Keratinocyte (primary cell): ENCODE data around the gene CRAMP1. TPM values are rescaled to one million over a fixed set of nuclear protein-coding genes. Genes with fewer than 3 reads are reported as not detected.

Experiments used
- DNase-seq: peaks from one replicate; pipeline ENCODE4 v3.0.0-alpha.2; 2011; ENCODE audit warnings: low read depth, missing footprints, low spot score
- FAIRE-seq: peaks from 2 replicates; lab custom pipeline; 2011; peaks lifted over from hg19 to GRCh38; lab: Jason Lieb, UNC
- H2AFZ ChIP-seq: 2 replicates; pipeline ENCODE4 v1.6.0; 2012; ENCODE audit warnings: low read length, control low read depth, inconsistent platforms; ENCODE audit not compliant: control insufficient read depth
- H3K27ac ChIP-seq: 2 replicates; pipeline ENCODE4 v1.5.1; 2011; ENCODE audit warnings: low read length; ENCODE audit not compliant: control insufficient read depth, insufficient read depth
- H3K27me3 ChIP-seq: 3 replicates; pipeline ENCODE4 v1.6.0; 2011; ENCODE audit warnings: low read length; ENCODE audit not compliant: control insufficient read depth, insufficient read depth; ENCODE audit errors: extremely low read depth
- H3K36me3 ChIP-seq, 2 experiments: 2 replicates in 1 of 2; 3 replicates in 1 of 2; pipeline ENCODE4 v1.5.1; 2011; ENCODE audit warnings: low read length in 2 of 2, mild to moderate bottlenecking in 1 of 2; ENCODE audit not compliant: control insufficient read depth in 2 of 2, insufficient read depth in 2 of 2; ENCODE audit errors: extremely low read depth in 1 of 2
- H3K4me1 ChIP-seq: 3 replicates; pipeline ENCODE4 v1.5.1; 2011; ENCODE audit warnings: low read length; ENCODE audit not compliant: control insufficient read depth, insufficient read depth; ENCODE audit errors: extremely low read depth
- H3K4me2 ChIP-seq: 3 replicates; pipeline ENCODE4 v1.6.0; 2011; ENCODE audit warnings: low read depth, low read length; ENCODE audit not compliant: control insufficient read depth, insufficient read depth; ENCODE audit errors: extremely low read depth
- H3K4me3 ChIP-seq, 3 experiments: fragments of 200-600 bp in 1 of 3; sonication (generic) in 1 of 3; 2 replicates in 2 of 3; 3 replicates in 1 of 3; pipeline ENCODE4 v1.5.1; 2011 to 2016; ENCODE audit warnings: low read length in 3 of 3, mild to moderate bottlenecking in 3 of 3, control low read depth in 2 of 3, inconsistent platforms in 1 of 3, low read depth in 1 of 3, mixed read lengths in 1 of 3, mixed run types in 1 of 3, moderate library complexity in 1 of 3; ENCODE audit not compliant: control insufficient read depth in 2 of 3, insufficient read depth in 2 of 3; ENCODE audit errors: extremely low read depth in 1 of 3
- H3K79me2 ChIP-seq: 2 replicates; pipeline ENCODE4 v1.6.0; 2012; ENCODE audit warnings: low read length; ENCODE audit not compliant: control insufficient read depth, insufficient read depth
- H3K9ac ChIP-seq: 3 replicates; pipeline ENCODE4 v1.6.0; 2011; ENCODE audit warnings: low read length; ENCODE audit not compliant: control insufficient read depth, insufficient read depth; ENCODE audit errors: extremely low read depth
- H3K9me1 ChIP-seq: 3 replicates; pipeline ENCODE4 v1.6.0; 2011; ENCODE audit warnings: low read length; ENCODE audit not compliant: control insufficient read depth, insufficient read depth; ENCODE audit errors: extremely low read depth
- H3K9me3 ChIP-seq: 2 replicates; pipeline ENCODE4 v1.5.1; 2012; ENCODE audit warnings: low read depth, low read length; ENCODE audit not compliant: control insufficient read depth
- H4K20me1 ChIP-seq: 3 replicates; pipeline ENCODE4 v1.6.0; 2011; ENCODE audit warnings: low read length; ENCODE audit not compliant: control insufficient read depth, insufficient read depth; ENCODE audit errors: extremely low read depth
- CTCF ChIP-seq, 3 experiments: IDR thresholded peaks in 1 of 3; conservative IDR thresholded peaks in 1 of 3; optimal IDR thresholded peaks in 1 of 3; 2 replicates in 2 of 3; 3 replicates in 1 of 3; pipeline versions ENCODE3 to v1.5.1; 2011; ENCODE audit warnings: low read length in 3 of 3, mild to moderate bottlenecking in 3 of 3, moderate library complexity in 2 of 3, control low read depth in 1 of 3, inconsistent platforms in 1 of 3; ENCODE audit not compliant: insufficient read depth in 2 of 3; ENCODE audit errors: extremely low read depth in 1 of 3
- EZH2 ChIP-seq: IDR thresholded peaks from one replicate; pipeline ENCODE4 v1.6.1; 2012; ENCODE audit warnings: inconsistent platforms, mild to moderate bottlenecking, low read length, moderate library complexity
- dilution Hi-C: fragments of 300-500 bp; cut with MboI; formaldehyde crosslinking; loops from one replicate; pipeline ENCODE4 v1.7.0; 2020; ENCODE audit warnings: low sequenced_read_pairs; ENCODE audit not compliant: extremely low pct_ligation_motif_present
- polyA plus RNA-seq, 5 experiments: library from polyadenylated mRNA; depleted of rRNA in 3 of 5; stranded (reverse) in 3 of 5; stranded (forward) in 1 of 5; unstranded in 1 of 5; fragments of >200 nt; gene quantifications; 1 replicate in 1 of 5; 2 replicates in 3 of 5; 3 replicates in 1 of 5; pipeline versions ENCODE4 v1.2.1 to v1.2.3, GENCODE V29; 2011 to 2012; ENCODE audit warnings: missing spikeins in 2 of 5, low read depth in 1 of 5, low replicate concordance in 1 of 5

Gene CRAMP1
- polyA plus RNA-seq, 1 donor (not counting 4 experiments of a cell fraction or from before 2014, with no cell fraction given): 6.5 TPM

- no peak for DNase-seq
- no peaks in the 10 kb centered on the region for H3K9me3 ChIP-seq
- H2AFZ ChIP-seq: no peak overlapping the region
- no peak for FAIRE-seq
- TF ChIP-seq CTCF (optimal IDR thresholded peaks at IDR 0.05 in 1 of 3, IDR thresholded peaks at IDR 0.05 in 1 of 3, conservative IDR thresholded peaks at IDR 0.05 in 1 of 3; ENCODE audit: extremely low read depth in 1 of 3, insufficient read depth in 2 of 3, low read length in 3 of 3): no peak
- no peak for TF ChIP-seq EZH2
- peaks cover 12 to 24% of the 10 kb centered on the region in 2 experiments for H3K36me3 ChIP-seq
- peaks cover 57% of the 10 kb centered on the region for H3K79me2 ChIP-seq
- no peaks in the 10 kb centered on the region for H3K9me1 ChIP-seq
- H3K27ac ChIP-seq: peak overlapping the region; percentile 63
- dilution Hi-C loops: no loop called here
- H3K4me2 ChIP-seq: peak overlapping the region; percentile 94
- no peaks in the 10 kb centered on the region for H3K27me3 ChIP-seq
- peak overlapping the region; percentile 53 to 74 (median 72) for H3K4me3 ChIP-seq
- H3K9ac ChIP-seq: peak overlapping the region; percentile 78
- peaks cover 22% of the 10 kb centered on the region for H3K4me1 ChIP-seq
- H4K20me1 ChIP-seq: peaks cover 5% of the 10 kb centered on the region
These were observed 2.4 kb downstream of the CRAMP1 start for GRCh38 chr16:1614456-1615102.

DNA sequence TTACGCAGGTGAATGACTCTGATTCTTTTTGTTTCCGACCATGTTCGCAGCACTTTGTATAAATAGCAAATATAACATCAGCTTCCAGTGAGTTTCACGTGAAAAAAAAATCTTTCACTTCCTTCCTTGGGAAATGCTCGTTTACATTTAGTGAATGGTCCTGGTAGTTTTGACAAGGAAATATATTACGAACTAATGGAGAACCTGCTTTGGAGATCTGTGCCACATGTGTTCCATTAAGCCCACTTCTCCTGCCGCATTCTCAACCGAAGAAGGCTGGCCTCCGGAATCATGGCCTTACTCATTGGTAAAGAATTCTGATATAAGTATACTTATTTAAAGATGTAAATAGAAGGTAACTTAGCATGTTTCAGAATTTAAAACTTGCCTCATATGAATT is 3.6 kb downstream of the CRAMP1 start:
- peaks cover 5% of the 10 kb centered on the region for H4K20me1 ChIP-seq
- no peak overlapping the region for H2AFZ ChIP-seq
- DNase-seq: no peak
- TF ChIP-seq CTCF (optimal IDR thresholded peaks at IDR 0.05 in 1 of 3, IDR thresholded peaks at IDR 0.05 in 1 of 3, conservative IDR thresholded peaks at IDR 0.05 in 1 of 3; ENCODE audit: extremely low read depth in 1 of 3, insufficient read depth in 2 of 3, low read length in 3 of 3) (no peak), EZH2 (no peak)
- H3K36me3 ChIP-seq: peaks cover 22 to 30% of the 10 kb centered on the region in 2 experiments
- H3K4me3 ChIP-seq: no peak overlapping the region
- H3K27me3 ChIP-seq: no peaks in the 10 kb centered on the region
- H3K9me3 ChIP-seq: no peaks in the 10 kb centered on the region
- H3K79me2 ChIP-seq: peaks cover 69% of the 10 kb centered on the region
- peaks cover 18% of the 10 kb centered on the region for H3K4me1 ChIP-seq
- peak overlapping the region; percentile 94 for H3K4me2 ChIP-seq
- H3K9ac ChIP-seq: no peak overlapping the region
- no peak overlapping the region for H3K27ac ChIP-seq
- H3K9me1 ChIP-seq: no peaks in the 10 kb centered on the region
- dilution Hi-C loops: no loop called here
- FAIRE-seq: no peak
